ENCODE results near the gene TAPBPL. TPM values are rescaled to one million over a fixed set of nuclear protein-coding genes. Genes with fewer than 3 reads are reported as not detected.
A peak's percentile ranks its signal among the peaks of the same experiment; 100 is the strongest.

The TAPBPL gene
- total and polyA plus RNA-seq, 2 of the 13 experiments (the other 11 are each of a cell fraction or from before 2014, with no cell fraction given) = 10.0 to 14.5 TPM

- TF ChIP-seq CEBPZ (IDR thresholded peaks at IDR 0.05; ENCODE audit: low read length) = no peak
- TF ChIP-seq FOXA1 (IDR thresholded peaks at IDR 0.05) = no peak
- TF ChIP-seq FOXA1 (CRISPR knock-in tag; IDR thresholded peaks at IDR 0.05) = no peak
- TF ChIP-seq ZNF546 (CRISPR knock-in tag; conservative IDR thresholded peaks at IDR 0.05) = 0 out of 2 replicates have a peak, but pooled peaks have one; percentile 42
- no peak for TF ChIP-seq ZIK1 (CRISPR knock-in tag; IDR thresholded peaks at IDR 0.05; ENCODE audit: borderline replicate concordance, low read depth)
- TF ChIP-seq ZNF263 (CRISPR knock-in tag; IDR thresholded peaks at IDR 0.05) = 0 out of 2 replicates have a peak, but pooled peaks have one; percentile 17
- no peak; the same call in 1 of the 2 replicates for TF ChIP-seq MEF2D (CRISPR knock-in tag; IDR thresholded peaks at IDR 0.05)
- TF ChIP-seq ZNF615 (CRISPR knock-in tag; IDR thresholded peaks at IDR 0.05; ENCODE audit: borderline replicate concordance) = no peak
- no peak for TF ChIP-seq MTA3 (CRISPR knock-in tag; IDR thresholded peaks at IDR 0.05)
- no peak for TF ChIP-seq CHD2 (IDR thresholded peaks at IDR 0.05; ENCODE audit: low read depth, low read length)
- no peak for TF ChIP-seq DNMT3B (CRISPR knock-in tag; conservative IDR thresholded peaks at IDR 0.05)
- TF ChIP-seq ZNF644 (CRISPR knock-in tag; IDR thresholded peaks at IDR 0.05; ENCODE audit: low read depth) = no peak
- no peak for TF ChIP-seq SRF (IDR thresholded peaks at IDR 0.05; ENCODE audit: low read depth, low read length)
- peak; percentile 81 for TF ChIP-seq POLR2G (IDR thresholded peaks at IDR 0.05; ENCODE audit: low read depth, low read length)
- no peak for TF ChIP-seq ZNF562 (CRISPR knock-in tag; IDR thresholded peaks at IDR 0.05; ENCODE audit: borderline replicate concordance)
- no peak for TF ChIP-seq ZNF431 (CRISPR knock-in tag; IDR thresholded peaks at IDR 0.05; ENCODE audit: borderline replicate concordance, low read depth)
- TF ChIP-seq ZMYM4 (CRISPR knock-in tag; IDR thresholded peaks at IDR 0.05) = peak; percentile 16; the same call in 1 of the 2 replicates
- TF ChIP-seq ZNF672 (CRISPR knock-in tag; IDR thresholded peaks at IDR 0.05) = no peak
- TF ChIP-seq TBX3 (IDR thresholded peaks at IDR 0.05; ENCODE audit: borderline replicate concordance) = no peak
- no peak for TF ChIP-seq FOSL2 (CRISPR knock-in tag; IDR thresholded peaks at IDR 0.05)
- TF ChIP-seq XBP1 (CRISPR knock-in tag; IDR thresholded peaks at IDR 0.05) = no peak
- no peak for TF ChIP-seq HNRNPK (IDR thresholded peaks at IDR 0.05; ENCODE audit: low read depth, low read length, poor library complexity, severe bottlenecking)
- no peak for TF ChIP-seq BCLAF1 (IDR thresholded peaks at IDR 0.05)
- no peak for TF ChIP-seq ZBTB1 (CRISPR knock-in tag; IDR thresholded peaks at IDR 0.05; ENCODE audit: borderline replicate concordance)
- 0 out of 2 replicates have a peak, but pooled peaks have one; percentile 9 for TF ChIP-seq NFATC3 (CRISPR knock-in tag; IDR thresholded peaks at IDR 0.05)
These were observed 41.8 kb downstream of the TAPBPL start, which contains the start of gene NCAPD2 (continued) for GRCh38 chr12:6493497-6494257.

All from HepG2 (cell line).